ENCODE results near the gene CHRND. TPM values are rescaled to one million over a fixed set of nuclear protein-coding genes. Genes with fewer than 3 reads are reported as not detected.
A peak's percentile ranks its signal among the peaks of the same experiment; 100 is the strongest.

CHRND gene
- total and polyA plus RNA-seq, 2 of the 13 experiments (the other 11 are each of a cell fraction or from before 2014, with no cell fraction given), result 0.18 TPM; not detected in 1

- TF ChIP-seq, protein P1, sequence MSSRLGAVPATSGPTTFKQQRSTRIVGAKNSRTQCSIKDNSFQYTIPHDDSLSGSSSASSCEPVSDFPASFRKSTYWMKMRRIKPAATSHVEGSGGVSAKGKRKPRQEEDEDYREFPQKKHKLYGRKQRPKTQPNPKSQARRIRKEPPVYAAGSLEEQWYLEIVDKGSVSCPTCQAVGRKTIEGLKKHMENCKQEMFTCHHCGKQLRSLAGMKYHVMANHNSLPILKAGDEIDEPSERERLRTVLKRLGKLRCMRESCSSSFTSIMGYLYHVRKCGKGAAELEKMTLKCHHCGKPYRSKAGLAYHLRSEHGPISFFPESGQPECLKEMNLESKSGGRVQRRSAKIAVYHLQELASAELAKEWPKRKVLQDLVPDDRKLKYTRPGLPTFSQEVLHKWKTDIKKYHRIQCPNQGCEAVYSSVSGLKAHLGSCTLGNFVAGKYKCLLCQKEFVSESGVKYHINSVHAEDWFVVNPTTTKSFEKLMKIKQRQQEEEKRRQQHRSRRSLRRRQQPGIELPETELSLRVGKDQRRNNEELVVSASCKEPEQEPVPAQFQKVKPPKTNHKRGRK (CRISPR knock-in tag; IDR thresholded peaks at IDR 0.05), result peak; percentile 85; the same call in 1 of the 2 replicates
- TF ChIP-seq ZNF615 (CRISPR knock-in tag; IDR thresholded peaks at IDR 0.05; ENCODE audit: borderline replicate concordance) (peak; percentile 41), HOXA3 (CRISPR knock-in tag; IDR thresholded peaks at IDR 0.05) (peak; percentile 97), HOXA7 (CRISPR knock-in tag; IDR thresholded peaks at IDR 0.05) (peak; percentile 95; the same call in 1 of the 2 replicates), HHEX (CRISPR knock-in tag; IDR thresholded peaks at IDR 0.05) (peak; percentile 50; the same call in 1 of the 2 replicates), E2F1 (CRISPR knock-in tag; IDR thresholded peaks at IDR 0.05) (peak; percentile 84), ARNT (IDR thresholded peaks at IDR 0.05) (no peak), ZNF33B (CRISPR knock-in tag; IDR thresholded peaks at IDR 0.05) (peak; percentile 99), ZNF180 (CRISPR knock-in tag; IDR thresholded peaks at IDR 0.05; ENCODE audit: borderline replicate concordance, low read depth) (0 out of 2 replicates have a peak, but pooled peaks have one; percentile 88), ZNF878 (CRISPR knock-in tag; IDR thresholded peaks at IDR 0.05) (peak; percentile 98), STAT6 (CRISPR knock-in tag; IDR thresholded peaks at IDR 0.05; ENCODE audit: borderline replicate concordance) (peak; percentile 94; the same call in 1 of the 2 replicates), ZSCAN30 (CRISPR knock-in tag; IDR thresholded peaks at IDR 0.05) (peak; percentile 93), NKX3-1 (CRISPR knock-in tag; IDR thresholded peaks at IDR 0.05) (peak; percentile 99)
- TF ChIP-seq, protein P2, sequence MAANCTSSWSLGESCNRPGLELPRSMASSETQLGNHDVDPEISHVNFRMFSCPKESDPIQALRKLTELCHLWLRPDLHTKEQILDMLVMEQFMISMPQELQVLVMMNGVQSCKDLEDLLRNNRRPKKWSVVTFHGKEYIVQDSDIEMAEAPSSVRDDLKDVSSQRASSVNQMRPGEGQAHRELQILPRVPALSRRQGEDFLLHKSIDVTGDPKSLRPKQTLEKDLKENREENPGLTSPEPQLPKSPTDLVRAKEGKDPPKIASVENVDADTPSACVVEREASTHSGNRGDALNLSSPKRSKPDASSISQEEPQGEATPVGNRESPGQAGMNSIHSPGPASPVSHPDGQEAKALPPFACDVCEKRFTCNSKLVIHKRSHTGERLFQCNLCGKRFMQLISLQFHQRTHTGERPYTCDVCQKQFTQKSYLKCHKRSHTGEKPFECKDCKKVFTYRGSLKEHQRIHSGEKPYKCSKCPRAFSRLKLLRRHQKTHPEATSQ (CRISPR knock-in tag; IDR thresholded peaks at IDR 0.05; ENCODE audit: borderline replicate concordance), result peak; percentile 99
- TF ChIP-seq, protein P3, sequence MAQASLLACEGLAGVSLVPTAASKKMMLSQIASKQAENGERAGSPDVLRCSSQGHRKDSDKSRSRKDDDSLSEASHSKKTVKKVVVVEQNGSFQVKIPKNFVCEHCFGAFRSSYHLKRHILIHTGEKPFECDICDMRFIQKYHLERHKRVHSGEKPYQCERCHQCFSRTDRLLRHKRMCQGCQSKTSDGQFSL (CRISPR knock-in tag; IDR thresholded peaks at IDR 0.05), result peak; percentile 30
- TF ChIP-seq, protein P4, sequence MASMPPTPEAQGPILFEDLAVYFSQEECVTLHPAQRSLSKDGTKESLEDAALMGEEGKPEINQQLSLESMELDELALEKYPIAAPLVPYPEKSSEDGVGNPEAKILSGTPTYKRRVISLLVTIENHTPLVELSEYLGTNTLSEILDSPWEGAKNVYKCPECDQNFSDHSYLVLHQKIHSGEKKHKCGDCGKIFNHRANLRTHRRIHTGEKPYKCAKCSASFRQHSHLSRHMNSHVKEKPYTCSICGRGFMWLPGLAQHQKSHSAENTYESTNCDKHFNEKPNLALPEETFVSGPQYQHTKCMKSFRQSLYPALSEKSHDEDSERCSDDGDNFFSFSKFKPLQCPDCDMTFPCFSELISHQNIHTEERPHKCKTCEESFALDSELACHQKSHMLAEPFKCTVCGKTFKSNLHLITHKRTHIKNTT (CRISPR knock-in tag; IDR thresholded peaks at IDR 0.05), result peak; percentile 49; the same call in 1 of the 2 replicates
- TF ChIP-seq, protein P5, sequence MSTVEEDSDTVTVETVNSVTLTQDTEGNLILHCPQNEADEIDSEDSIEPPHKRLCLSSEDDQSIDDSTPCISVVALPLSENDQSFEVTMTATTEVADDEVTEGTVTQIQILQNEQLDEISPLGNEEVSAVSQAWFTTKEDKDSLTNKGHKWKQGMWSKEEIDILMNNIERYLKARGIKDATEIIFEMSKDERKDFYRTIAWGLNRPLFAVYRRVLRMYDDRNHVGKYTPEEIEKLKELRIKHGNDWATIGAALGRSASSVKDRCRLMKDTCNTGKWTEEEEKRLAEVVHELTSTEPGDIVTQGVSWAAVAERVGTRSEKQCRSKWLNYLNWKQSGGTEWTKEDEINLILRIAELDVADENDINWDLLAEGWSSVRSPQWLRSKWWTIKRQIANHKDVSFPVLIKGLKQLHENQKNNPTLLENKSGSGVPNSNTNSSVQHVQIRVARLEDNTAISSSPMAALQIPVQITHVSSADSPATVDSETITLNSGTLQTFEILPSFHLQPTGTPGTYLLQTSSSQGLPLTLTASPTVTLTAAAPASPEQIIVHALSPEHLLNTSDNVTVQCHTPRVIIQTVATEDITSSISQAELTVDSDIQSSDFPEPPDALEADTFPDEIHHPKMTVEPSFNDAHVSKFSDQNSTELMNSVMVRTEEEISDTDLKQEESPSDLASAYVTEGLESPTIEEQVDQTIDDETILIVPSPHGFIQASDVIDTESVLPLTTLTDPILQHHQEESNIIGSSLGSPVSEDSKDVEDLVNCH (CRISPR knock-in tag; IDR thresholded peaks at IDR 0.05), result no peak
Observed at GRCh38 chr2:232550354-232551249, 24.6 kb downstream of the CHRND start, which contains the start of the genes EIF4E2 and TIGD1 (continued).
